GM12878 (cell line): ENCODE results near the gene GMIP. TPM values are rescaled to one million over a fixed set of nuclear protein-coding genes. Genes with fewer than 3 reads are reported as not detected.

Source experiments
- ESRRA ChIP-seq: IDR thresholded peaks from 2 replicates; pipeline ENCODE4 v1.6.1; 2012; ENCODE audit warnings: mild to moderate bottlenecking, low read length, improper control_type of control experiment
- MEF2A ChIP-seq: IDR thresholded peaks from 2 replicates; pipeline ENCODE4 v1.6.1; 2011; ENCODE audit warnings: low read depth, mild to moderate bottlenecking, low read length, moderate library complexity; ENCODE audit not compliant: insufficient read depth
- polyA plus RNA-seq, 11 experiments: library from polyadenylated mRNA; depleted of rRNA in 4 of 11; unstranded in 6 of 11; stranded (reverse) in 5 of 11; fragments of >200 nt; fragmentation: Nextera tagmentation in 4 of 11; fragmentation: Illumina TruSeq in 1 of 11; extraction: Ambion mirVana in 4 of 11; extraction: Trizol in 1 of 11; gene quantifications; 1 replicate in 1 of 11; 2 replicates in 10 of 11; pipeline versions ENCODE4 v1.2.1 to v1.2.3, GENCODE V29; 2011 to 2016; ENCODE audit warnings: inconsistent platforms in 2 of 11, missing spikeins in 2 of 11, low read depth in 1 of 11
- total RNA-seq, 4 experiments: library from RNA; depleted of rRNA in 3 of 4; stranded (reverse); fragments of >200 nt in 3 of 4; fragmentation: Illumina TruSeq in 1 of 4; extraction: Trizol in 1 of 4; gene quantifications; 2 replicates each; pipeline versions ENCODE4 v1.2.1 to v1.2.3, GENCODE V29; 2013 to 2021

Gene GMIP
- total and polyA plus RNA-seq, 10 of the 15 experiments (the other 5 are each of a cell fraction or from before 2014, with no cell fraction given), result 1.5 to 63.5 (median 22.3) TPM

DNA sequence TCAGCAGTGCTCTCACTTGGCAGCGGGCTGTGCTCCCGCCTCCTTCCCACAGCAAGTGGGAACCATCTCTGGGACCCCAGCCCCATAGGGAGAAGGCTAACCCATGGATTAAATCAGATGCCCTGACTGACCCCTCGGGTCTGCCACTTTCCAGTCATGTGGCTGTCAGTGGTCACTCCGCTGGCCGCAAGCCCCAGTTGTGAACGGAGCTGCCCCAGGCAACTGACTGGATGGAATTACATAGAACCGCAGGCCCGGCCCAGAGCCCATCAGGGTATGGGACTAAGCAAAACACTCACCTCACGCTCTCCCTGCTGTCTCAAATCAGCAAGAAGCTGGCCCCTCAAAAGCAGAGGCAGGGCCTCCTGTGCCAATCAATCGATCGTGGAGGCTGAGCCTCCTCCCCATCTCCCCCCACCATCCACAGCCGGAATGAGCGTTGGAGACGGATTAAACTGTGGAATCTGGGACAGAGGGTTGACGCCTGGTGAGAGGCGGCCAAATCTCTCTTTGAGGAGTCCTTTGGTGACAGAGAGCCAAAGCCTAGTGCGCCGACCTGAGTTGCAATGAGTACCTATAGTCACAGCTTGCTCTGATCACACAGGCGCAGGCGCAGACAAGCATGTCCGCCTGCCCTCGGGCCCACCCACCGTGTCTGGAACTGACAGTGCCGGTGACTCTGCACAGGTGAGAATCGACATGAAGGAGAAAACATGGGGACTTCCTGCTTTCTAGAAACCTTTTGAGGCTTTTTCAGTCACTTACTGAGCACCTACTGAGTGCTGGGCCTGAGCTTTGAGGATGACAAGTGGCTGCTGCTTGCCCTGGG is 63.7 kb downstream of the GMIP start (continued):
- TF ChIP-seq ESRRA (no peak), MEF2A (no peak)

Other genes starting within 250 kb of the GMIP start
Only the 7 nearest of the 12 such genes appear.
- 0.96 and 0.98 TPM in 2 replicates for gene YJEFN3, start 114.7 kb downstream of the GMIP start, total RNA-seq (2014; rRNA removed)
- 1.2 and 1.4 TPM in 2 replicates for gene YJEFN3, start 114.7 kb downstream of the GMIP start, total RNA-seq (2014; rRNA removed; fragmentation: Illumina TruSeq; extraction: Trizol)
- gene YJEFN3, start 114.7 kb downstream of the GMIP start, total RNA-seq (2021), result 5.6 and 5.9 TPM in 2 replicates
- 2.4 and 2.6 TPM in 2 replicates for gene YJEFN3, start 114.7 kb downstream of the GMIP start, polyA plus RNA-seq (2011; rRNA removed)
- 4.6 and 5.2 TPM in 2 replicates for gene YJEFN3, start 114.7 kb downstream of the GMIP start, polyA plus RNA-seq (2014; fragmentation: Illumina TruSeq; extraction: Trizol)
- gene YJEFN3, start 114.7 kb downstream of the GMIP start, polyA plus RNA-seq (2014; fragmentation: Nextera tagmentation; extraction: Ambion mirVana), result under 1 TPM; 0.05 to 0.08 TPM
- gene YJEFN3, start 114.7 kb downstream of the GMIP start, polyA plus RNA-seq (2014; rRNA removed), result 5.5 and 6.2 TPM in 2 replicates
- 1 to 10 TPM; 6.3 to 6.9 TPM for gene YJEFN3, start 114.7 kb downstream of the GMIP start, polyA plus RNA-seq (2016; fragmentation: Nextera tagmentation; extraction: Ambion mirVana)
- gene CILP2, start 105.4 kb downstream of the GMIP start, total RNA-seq (2014; rRNA removed), result 0.06 TPM in 1 of 2 replicates, not detected in the other
- gene CILP2, start 105.4 kb downstream of the GMIP start, total RNA-seq (2014; rRNA removed; fragmentation: Illumina TruSeq; extraction: Trizol), result not detected in 2 replicates
- gene CILP2, start 105.4 kb downstream of the GMIP start, total RNA-seq (2021), result 0.05 TPM in 1 of 2 replicates, not detected in the other
- not detected in 2 replicates for gene CILP2, start 105.4 kb downstream of the GMIP start, polyA plus RNA-seq (2011; rRNA removed)
- not detected in 2 replicates for gene CILP2, start 105.4 kb downstream of the GMIP start, polyA plus RNA-seq (2014; fragmentation: Illumina TruSeq; extraction: Trizol)
- not detected for gene CILP2, start 105.4 kb downstream of the GMIP start, polyA plus RNA-seq (2014; fragmentation: Nextera tagmentation; extraction: Ambion mirVana)
- 0.08 TPM in 1 of 2 replicates, not detected in the other for gene CILP2, start 105.4 kb downstream of the GMIP start, polyA plus RNA-seq (2014; rRNA removed)
- gene CILP2, start 105.4 kb downstream of the GMIP start, polyA plus RNA-seq (2016; fragmentation: Nextera tagmentation; extraction: Ambion mirVana), result under 1 TPM in 1 of 2 experiments, not detected in 1; 0.05 TPM
- 7.1 and 10.1 TPM in 2 replicates for gene PBX4, start 25.0 kb downstream of the GMIP start, total RNA-seq (2014; rRNA removed)
- gene PBX4, start 25.0 kb downstream of the GMIP start, total RNA-seq (2014; rRNA removed; fragmentation: Illumina TruSeq; extraction: Trizol), result 3.9 and 4.4 TPM in 2 replicates
- gene PBX4, start 25.0 kb downstream of the GMIP start, total RNA-seq (2021), result 7.7 and 9.6 TPM in 2 replicates
- gene PBX4, start 25.0 kb downstream of the GMIP start, polyA plus RNA-seq (2011; rRNA removed), result 12.6 and 15.8 TPM in 2 replicates
- gene PBX4, start 25.0 kb downstream of the GMIP start, polyA plus RNA-seq (2014; fragmentation: Illumina TruSeq; extraction: Trizol), result 1.5 and 3.5 TPM in 2 replicates
- gene PBX4, start 25.0 kb downstream of the GMIP start, polyA plus RNA-seq (2014; fragmentation: Nextera tagmentation; extraction: Ambion mirVana), result under 1 TPM; 0.18 to 0.75 TPM
- gene PBX4, start 25.0 kb downstream of the GMIP start, polyA plus RNA-seq (2014; rRNA removed), result 17.3 and 18.8 TPM in 2 replicates
- gene PBX4, start 25.0 kb downstream of the GMIP start, polyA plus RNA-seq (2016; fragmentation: Nextera tagmentation; extraction: Ambion mirVana), result 1 to 10 TPM; 2.7 to 4.1 TPM
- gene LPAR2, start 15.4 kb downstream of the GMIP start, total RNA-seq (2014; rRNA removed), result 9.4 and 11.3 TPM in 2 replicates
- gene LPAR2, start 15.4 kb downstream of the GMIP start, total RNA-seq (2014; rRNA removed; fragmentation: Illumina TruSeq; extraction: Trizol), result 5.0 and 6.3 TPM in 2 replicates
- 19.0 and 22.9 TPM in 2 replicates for gene LPAR2, start 15.4 kb downstream of the GMIP start, total RNA-seq (2021)
- 6.6 and 9.0 TPM in 2 replicates for gene LPAR2, start 15.4 kb downstream of the GMIP start, polyA plus RNA-seq (2011; rRNA removed)
- gene LPAR2, start 15.4 kb downstream of the GMIP start, polyA plus RNA-seq (2014; fragmentation: Illumina TruSeq; extraction: Trizol), result 8.6 and 12.6 TPM in 2 replicates
- 1 to 10 TPM in 1 of 2 experiments, under 1 TPM in 1; 0.98 to 3.2 TPM for gene LPAR2, start 15.4 kb downstream of the GMIP start, polyA plus RNA-seq (2014; fragmentation: Nextera tagmentation; extraction: Ambion mirVana)
- 17.3 and 23.8 TPM in 2 replicates for gene LPAR2, start 15.4 kb downstream of the GMIP start, polyA plus RNA-seq (2014; rRNA removed)
- gene LPAR2, start 15.4 kb downstream of the GMIP start, polyA plus RNA-seq (2016; fragmentation: Nextera tagmentation; extraction: Ambion mirVana), result 10 to 100 TPM in 1 of 2 experiments, 1 to 10 TPM in 1; 8.5 to 12.0 TPM
- gene ATP13A1, start 20.0 kb upstream of the GMIP start, total RNA-seq (2014; rRNA removed), result 33.1 and 38.1 TPM in 2 replicates
- 12.9 and 17.4 TPM in 2 replicates for gene ATP13A1, start 20.0 kb upstream of the GMIP start, total RNA-seq (2014; rRNA removed; fragmentation: Illumina TruSeq; extraction: Trizol)
- 90.3 and 91.0 TPM in 2 replicates for gene ATP13A1, start 20.0 kb upstream of the GMIP start, total RNA-seq (2021)
- gene ATP13A1, start 20.0 kb upstream of the GMIP start, polyA plus RNA-seq (2011; rRNA removed), result 14.0 and 21.4 TPM in 2 replicates
- gene ATP13A1, start 20.0 kb upstream of the GMIP start, polyA plus RNA-seq (2014; fragmentation: Illumina TruSeq; extraction: Trizol), result 13.1 and 21.1 TPM in 2 replicates
- 1 to 10 TPM in 1 of 2 experiments, under 1 TPM in 1; 0.37 to 1.4 TPM for gene ATP13A1, start 20.0 kb upstream of the GMIP start, polyA plus RNA-seq (2014; fragmentation: Nextera tagmentation; extraction: Ambion mirVana)
- gene ATP13A1, start 20.0 kb upstream of the GMIP start, polyA plus RNA-seq (2014; rRNA removed), result 51.7 and 68.6 TPM in 2 replicates
- 10 to 100 TPM; 67.8 to 74.3 TPM for gene ATP13A1, start 20.0 kb upstream of the GMIP start, polyA plus RNA-seq (2016; fragmentation: Nextera tagmentation; extraction: Ambion mirVana)
- 16.9 and 20.9 TPM in 2 replicates for gene ZNF101, start 25.2 kb upstream of the GMIP start, total RNA-seq (2014; rRNA removed)
- gene ZNF101, start 25.2 kb upstream of the GMIP start, total RNA-seq (2014; rRNA removed; fragmentation: Illumina TruSeq; extraction: Trizol), result 25.1 and 28.0 TPM in 2 replicates
- gene ZNF101, start 25.2 kb upstream of the GMIP start, total RNA-seq (2021), result 22.2 and 22.8 TPM in 2 replicates
- gene ZNF101, start 25.2 kb upstream of the GMIP start, polyA plus RNA-seq (2011; rRNA removed), result 40.5 and 71.0 TPM in 2 replicates
- gene ZNF101, start 25.2 kb upstream of the GMIP start, polyA plus RNA-seq (2014; fragmentation: Illumina TruSeq; extraction: Trizol), result 19.3 and 24.1 TPM in 2 replicates
- 10 to 100 TPM; 20.4 to 21.3 TPM for gene ZNF101, start 25.2 kb upstream of the GMIP start, polyA plus RNA-seq (2014; fragmentation: Nextera tagmentation; extraction: Ambion mirVana)
- gene ZNF101, start 25.2 kb upstream of the GMIP start, polyA plus RNA-seq (2014; rRNA removed), result 15.2 and 15.9 TPM in 2 replicates
- gene ZNF101, start 25.2 kb upstream of the GMIP start, polyA plus RNA-seq (2016; fragmentation: Nextera tagmentation; extraction: Ambion mirVana), result 10 to 100 TPM; 16.3 to 17.1 TPM
- 4.6 and 5.0 TPM in 2 replicates for gene ZNF14, start 89.5 kb upstream of the GMIP start, total RNA-seq (2014; rRNA removed)
- gene ZNF14, start 89.5 kb upstream of the GMIP start, total RNA-seq (2014; rRNA removed; fragmentation: Illumina TruSeq; extraction: Trizol), result 6.7 and 7.1 TPM in 2 replicates
- 3.1 and 3.3 TPM in 2 replicates for gene ZNF14, start 89.5 kb upstream of the GMIP start, total RNA-seq (2021)
- gene ZNF14, start 89.5 kb upstream of the GMIP start, polyA plus RNA-seq (2011; rRNA removed), result 5.5 and 8.9 TPM in 2 replicates
- gene ZNF14, start 89.5 kb upstream of the GMIP start, polyA plus RNA-seq (2014; fragmentation: Illumina TruSeq; extraction: Trizol), result 4.6 and 6.4 TPM in 2 replicates
- 1 to 10 TPM; 3.1 to 3.8 TPM for gene ZNF14, start 89.5 kb upstream of the GMIP start, polyA plus RNA-seq (2014; fragmentation: Nextera tagmentation; extraction: Ambion mirVana)
- 2.5 and 2.8 TPM in 2 replicates for gene ZNF14, start 89.5 kb upstream of the GMIP start, polyA plus RNA-seq (2014; rRNA removed)
- gene ZNF14, start 89.5 kb upstream of the GMIP start, polyA plus RNA-seq (2016; fragmentation: Nextera tagmentation; extraction: Ambion mirVana), result 1 to 10 TPM; 6.7 to 7.2 TPM